ENCODE data around the gene MVD.

DNA sequence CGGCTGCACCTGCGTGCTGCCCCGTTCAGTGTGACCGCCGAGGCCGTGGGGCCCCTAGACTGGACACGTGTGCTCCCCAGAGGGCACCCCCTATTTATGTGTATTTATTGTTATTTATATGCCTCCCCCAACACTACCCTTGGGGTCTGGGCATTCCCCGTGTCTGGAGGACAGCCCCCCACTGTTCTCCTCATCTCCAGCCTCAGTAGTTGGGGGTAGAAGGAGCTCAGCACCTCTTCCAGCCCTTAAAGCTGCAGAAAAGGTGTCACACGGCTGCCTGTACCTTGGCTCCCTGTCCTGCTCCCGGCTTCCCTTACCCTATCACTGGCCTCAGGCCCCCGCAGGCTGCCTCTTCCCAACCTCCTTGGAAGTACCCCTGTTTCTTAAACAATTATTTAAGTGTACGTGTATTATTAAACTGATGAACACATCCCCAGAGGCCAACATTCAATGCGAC is 22.8 kb downstream of the MVD start:
- TF ChIP-seq, protein P1, sequence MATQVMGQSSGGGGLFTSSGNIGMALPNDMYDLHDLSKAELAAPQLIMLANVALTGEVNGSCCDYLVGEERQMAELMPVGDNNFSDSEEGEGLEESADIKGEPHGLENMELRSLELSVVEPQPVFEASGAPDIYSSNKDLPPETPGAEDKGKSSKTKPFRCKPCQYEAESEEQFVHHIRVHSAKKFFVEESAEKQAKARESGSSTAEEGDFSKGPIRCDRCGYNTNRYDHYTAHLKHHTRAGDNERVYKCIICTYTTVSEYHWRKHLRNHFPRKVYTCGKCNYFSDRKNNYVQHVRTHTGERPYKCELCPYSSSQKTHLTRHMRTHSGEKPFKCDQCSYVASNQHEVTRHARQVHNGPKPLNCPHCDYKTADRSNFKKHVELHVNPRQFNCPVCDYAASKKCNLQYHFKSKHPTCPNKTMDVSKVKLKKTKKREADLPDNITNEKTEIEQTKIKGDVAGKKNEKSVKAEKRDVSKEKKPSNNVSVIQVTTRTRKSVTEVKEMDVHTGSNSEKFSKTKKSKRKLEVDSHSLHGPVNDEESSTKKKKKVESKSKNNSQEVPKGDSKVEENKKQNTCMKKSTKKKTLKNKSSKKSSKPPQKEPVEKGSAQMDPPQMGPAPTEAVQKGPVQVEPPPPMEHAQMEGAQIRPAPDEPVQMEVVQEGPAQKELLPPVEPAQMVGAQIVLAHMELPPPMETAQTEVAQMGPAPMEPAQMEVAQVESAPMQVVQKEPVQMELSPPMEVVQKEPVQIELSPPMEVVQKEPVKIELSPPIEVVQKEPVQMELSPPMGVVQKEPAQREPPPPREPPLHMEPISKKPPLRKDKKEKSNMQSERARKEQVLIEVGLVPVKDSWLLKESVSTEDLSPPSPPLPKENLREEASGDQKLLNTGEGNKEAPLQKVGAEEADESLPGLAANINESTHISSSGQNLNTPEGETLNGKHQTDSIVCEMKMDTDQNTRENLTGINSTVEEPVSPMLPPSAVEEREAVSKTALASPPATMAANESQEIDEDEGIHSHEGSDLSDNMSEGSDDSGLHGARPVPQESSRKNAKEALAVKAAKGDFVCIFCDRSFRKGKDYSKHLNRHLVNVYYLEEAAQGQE (IDR thresholded peaks at IDR 0.05; ENCODE audit: insufficient read depth in 1 of 2, low read depth in 2 of 2, low read length in 2 of 2): no peak
- no peak for TF ChIP-seq POLR2AphosphoS5 (IDR thresholded peaks at IDR 0.05; ENCODE audit: low read depth, low read length)
